HCT116 (cell line): Measurements from ENCODE around the gene SLC27A2.

Experiments used
- ATF3 ChIP-seq: IDR thresholded peaks from 2 replicates; pipeline ENCODE4 v1.6.1; 2012
- CBX3 ChIP-seq: IDR thresholded peaks from 2 replicates; pipeline ENCODE4 v1.6.1; 2012; ENCODE audit warnings: low read depth
- CTCF ChIP-seq, 3 experiments: fragments of 200-600 bp in 1 of 3; sonication (generic) in 1 of 3; IDR thresholded peaks in 2 of 3; conservative IDR thresholded peaks in 1 of 3; 2 replicates each; pipeline ENCODE4 v1.5.1; 2012 to 2017; ENCODE audit warnings: low read depth in 2 of 3, low read length in 2 of 3, antibody characterized with exemption in 1 of 3, borderline replicate concordance in 1 of 3, control low read depth in 1 of 3, mild to moderate bottlenecking in 1 of 3, mixed read lengths in 1 of 3, mixed run types in 1 of 3, moderate library complexity in 1 of 3; ENCODE audit not compliant: insufficient read depth in 1 of 3
- JUND ChIP-seq: IDR thresholded peaks from 2 replicates; pipeline ENCODE4 v1.6.1; 2012
- MAX ChIP-seq: IDR thresholded peaks from 2 replicates; pipeline ENCODE4 v1.6.1; 2012
- POLR2A ChIP-seq: IDR thresholded peaks from 2 replicates; pipeline ENCODE4 v1.7.0; 2011; ENCODE audit warnings: borderline replicate concordance; ENCODE audit not compliant: insufficient read depth, insufficient read length; ENCODE audit errors: extremely low read depth
- POLR2AphosphoS5 ChIP-seq: IDR thresholded peaks from 2 replicates; pipeline ENCODE4 v1.6.1; 2011; ENCODE audit warnings: mild to moderate bottlenecking, low read depth, low read length, moderate library complexity
- SIN3A ChIP-seq: IDR thresholded peaks from 2 replicates; pipeline ENCODE4 v1.6.1; 2012; ENCODE audit warnings: low read depth
- YY1 ChIP-seq: IDR thresholded peaks from 2 replicates; pipeline ENCODE4 v1.6.1; 2011; ENCODE audit warnings: low read length, low read depth, moderate library complexity, mild to moderate bottlenecking; ENCODE audit not compliant: insufficient replicate concordance; ENCODE audit errors: extremely low read depth

GRCh38 chr15:50275091-50275490 lies 93.1 kb downstream of the SLC27A2 start:
- TF ChIP-seq JUND (no peak), CBX3 (no peak), CTCF (IDR thresholded peaks at IDR 0.05 in 2 of 3, conservative IDR thresholded peaks at IDR 0.05 in 1 of 3; ENCODE audit: borderline replicate concordance in 1 of 3, insufficient read depth in 1 of 3, low read depth in 2 of 3, low read length in 2 of 3) (no peak), POLR2AphosphoS5 (no peak), ATF3 (no peak), YY1 (no peak), MAX (no peak), POLR2A (no peak), SIN3A (no peak)
